Daoy (cell line): ENCODE data around the gene TMEM244. TPM values are rescaled to one million over a fixed set of nuclear protein-coding genes. Genes with fewer than 3 reads are reported as not detected.
"Not testable (repeated sequence)": the region's sequence is repeated elsewhere in the genome, so short reads cannot be mapped to it uniquely, and the experiment has no call there.

Experiments
- DNase-seq: peaks from one replicate; pipeline ENCODE4 v3.0.0-alpha.2; 2015; ENCODE audit warnings: low read depth
- total RNA-seq: library from RNA; depleted of rRNA; stranded (reverse); fragments of >200 nt; shearing (Covaris generic); gene quantifications from 2 replicates; pipeline ENCODE4 v1.2.3, GENCODE V29; 2014; rRNA removed

The TMEM244 gene
- total RNA-seq, 1 experiment from 2014 or later: 2.7 TPM

- DNase-seq: no peak
Measured at GRCh38 chr6:129812145-129812777, 48.9 kb downstream of the TMEM244 start.

- DNase-seq: not testable (repeated sequence)
Measured at GRCh38 chr6:129807141-129807540, 54.0 kb downstream of the TMEM244 start.

GRCh38 chr6:129802920-129803319 is 58.2 kb downstream of the TMEM244 start:
- not testable (repeated sequence) for DNase-seq

- DNase-seq: no peak
Measured at GRCh38 chr6:129801909-129802308, 59.2 kb downstream of the TMEM244 start.

GRCh38 chr6:129795261-129795660 is 65.9 kb downstream of the TMEM244 start:
- no peak for DNase-seq

- no peak for DNase-seq
Measured at GRCh38 chr6:129793447-129793846, 67.7 kb downstream of the TMEM244 start.

GRCh38 chr6:129792049-129792448 is 69.1 kb downstream of the TMEM244 start:
- no peak for DNase-seq

GRCh38 chr6:129790785-129791184 is 70.3 kb downstream of the TMEM244 start:
- DNase-seq: no peak

- no peak for DNase-seq
Measured at GRCh38 chr6:129789974-129790373, 71.1 kb downstream of the TMEM244 start.

- no peak for DNase-seq
Measured at GRCh38 chr6:129787816-129788215, 73.3 kb downstream of the TMEM244 start.

- DNase-seq: peak; percentile 33
Measured at GRCh38 chr6:129786548-129786947, 74.6 kb downstream of the TMEM244 start.

- no peak for DNase-seq
Measured at GRCh38 chr6:129785756-129786135, 75.4 kb downstream of the TMEM244 start.

GRCh38 chr6:129785047-129785755 is 75.9 kb downstream of the TMEM244 start:
- no peak for DNase-seq

Other genes starting within 250 kb of the TMEM244 start
- gene ARHGAP18, start 151.1 kb downstream of the TMEM244 start, total RNA-seq: 28.7 and 38.9 TPM in 2 replicates
- not detected in 2 replicates for gene L3MBTL3, start 157.3 kb upstream of the TMEM244 start, total RNA-seq